Trophoblast cell (in vitro differentiated cells and primary cell): ENCODE data around the gene HMGB4. TPM values are rescaled to one million over a fixed set of nuclear protein-coding genes. Genes with fewer than 3 reads are reported as not detected.

ENCODE experiments used
- DNase-seq, 2 donors: peaks; one replicate each; pipeline ENCODE4 v3.0.0-alpha.2; 2016
- H2AFZ ChIP-seq: 2 replicates; pipeline ENCODE4 v1.6.1; 2013; ENCODE audit warnings: low read length, moderate library complexity, mild to moderate bottlenecking; ENCODE audit not compliant: insufficient read depth, poor library complexity
- H2AK5ac ChIP-seq: 2 replicates; pipeline ENCODE4 v1.6.1; 2013; ENCODE audit warnings: mild to moderate bottlenecking, low read length
- H2BK120ac ChIP-seq: 2 replicates; pipeline ENCODE4 v1.6.1; 2013; ENCODE audit warnings: low read length, mild to moderate bottlenecking, moderate library complexity; ENCODE audit not compliant: insufficient read depth, poor library complexity
- H2BK12ac ChIP-seq: 2 replicates; pipeline ENCODE4 v1.6.1; 2013; ENCODE audit warnings: mild to moderate bottlenecking, low read length, moderate library complexity
- H2BK5ac ChIP-seq: 2 replicates; pipeline ENCODE4 v1.6.1; 2013; ENCODE audit warnings: low read length, low read depth, moderate library complexity, mild to moderate bottlenecking; ENCODE audit not compliant: poor library complexity
- H3K14ac ChIP-seq: 2 replicates; pipeline ENCODE4 v1.6.1; 2013; ENCODE audit warnings: mild to moderate bottlenecking, low read length
- H3K18ac ChIP-seq: 2 replicates; pipeline ENCODE4 v1.6.1; 2013; ENCODE audit warnings: mild to moderate bottlenecking, low read length
- H3K23ac ChIP-seq: 2 replicates; pipeline ENCODE4 v1.6.1; 2013; ENCODE audit warnings: low read length
- H3K27ac ChIP-seq: 2 replicates; pipeline ENCODE4 v1.5.1; 2013; ENCODE audit warnings: low read depth, mild to moderate bottlenecking, inconsistent platforms, low read length, moderate library complexity
- H3K27me3 ChIP-seq: 2 replicates; pipeline ENCODE4 v1.6.1; 2013; ENCODE audit warnings: inconsistent platforms, mild to moderate bottlenecking, low read length, moderate library complexity; ENCODE audit not compliant: insufficient read depth
- H3K36me3 ChIP-seq, 2 experiments: 1 replicate in 1 of 2; 2 replicates in 1 of 2; pipeline ENCODE4 v1.6.1; 2013; ENCODE audit warnings: low read length in 2 of 2, mild to moderate bottlenecking in 2 of 2, moderate library complexity in 1 of 2; ENCODE audit not compliant: insufficient read depth in 2 of 2, control insufficient read depth in 1 of 2
- H3K4ac ChIP-seq: 2 replicates; pipeline ENCODE4 v1.6.1; 2013; ENCODE audit warnings: low read depth, mild to moderate bottlenecking, low read length, moderate library complexity
- H3K4me1 ChIP-seq, 2 experiments: 1 replicate in 1 of 2; 2 replicates in 1 of 2; pipeline ENCODE4 v1.6.1; 2013; ENCODE audit warnings: low read length in 2 of 2, mild to moderate bottlenecking in 2 of 2, moderate library complexity in 1 of 2; ENCODE audit not compliant: insufficient read depth in 2 of 2, control insufficient read depth in 1 of 2
- H3K4me2 ChIP-seq: 2 replicates; pipeline ENCODE4 v1.6.1; 2013; ENCODE audit warnings: inconsistent platforms, mild to moderate bottlenecking, low read length, moderate library complexity
- H3K4me3 ChIP-seq: 2 replicates; pipeline ENCODE4 v1.5.1; 2013; ENCODE audit warnings: mild to moderate bottlenecking, low read depth, low read length, inconsistent platforms
- H3K79me1 ChIP-seq: one replicate; pipeline ENCODE4 v1.6.1; 2013; ENCODE audit warnings: low read length
- H3K79me2 ChIP-seq: 2 replicates; pipeline ENCODE4 v1.6.1; 2013; ENCODE audit warnings: low read length, mild to moderate bottlenecking; ENCODE audit not compliant: control insufficient read depth, insufficient read depth, poor library complexity
- H3K9ac ChIP-seq: 2 replicates; pipeline ENCODE4 v1.6.1; 2013; ENCODE audit warnings: mild to moderate bottlenecking, low read length
- H3K9me3 ChIP-seq: 2 replicates; pipeline ENCODE4 v1.6.1; 2013; ENCODE audit warnings: low read depth, mild to moderate bottlenecking, control low read depth, inconsistent platforms, low read length; ENCODE audit not compliant: insufficient read depth
- H4K12ac ChIP-seq: 2 replicates; pipeline ENCODE4 v1.6.1; 2013; ENCODE audit warnings: low read depth, mild to moderate bottlenecking, low read length, moderate library complexity
- H4K8ac ChIP-seq: 2 replicates; pipeline ENCODE4 v1.6.1; 2013; ENCODE audit warnings: low read depth, mild to moderate bottlenecking, low read length, moderate library complexity
- H4K91ac ChIP-seq: one replicate; pipeline ENCODE4 v1.6.1; 2013; ENCODE audit warnings: low read depth, mild to moderate bottlenecking, low read length, moderate library complexity
- WGBS: extraction: QIAGEN DNeasy Blood & Tissue Kit; methylation state at CpG from one replicate; pipeline ENCODE4 v1.1.7; 2013; ENCODE audit warnings: missing lambda C conversion rate; ENCODE audit not compliant: insufficient read length, insufficient coverage; ENCODE audit errors: extremely low coverage; 5-methylcytosine and 5-hydroxymethylcytosine counted together
- polyA plus RNA-seq: library from polyadenylated mRNA; stranded (reverse); fragments of 200-250 nt; gene quantifications from 2 replicates; pipeline ENCODE4 v1.2.3, GENCODE V29; 2013

The HMGB4 gene, protein sequence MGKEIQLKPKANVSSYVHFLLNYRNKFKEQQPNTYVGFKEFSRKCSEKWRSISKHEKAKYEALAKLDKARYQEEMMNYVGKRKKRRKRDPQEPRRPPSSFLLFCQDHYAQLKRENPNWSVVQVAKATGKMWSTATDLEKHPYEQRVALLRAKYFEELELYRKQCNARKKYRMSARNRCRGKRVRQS
- polyA plus RNA-seq: not detected in 2 replicates

GRCh38 chr1:33863779-33864178, at the start of gene HMGB4:
HMGB4 (plus strand) TSS chr1:33864079; CDS start chr1:33864192, 113 bp downstream.
- Histone ChIP-seq H3K14ac (no peak within 1 kb of the TSS), H2AFZ (no peak within 1 kb of the TSS), H3K79me1 (no peaks in the 10 kb centered on the region), H3K27me3 (no peaks in the 10 kb centered on the region), H3K4me3 (no peak within 1 kb of the TSS), H2BK12ac (no peak within 1 kb of the TSS), H4K12ac (no peak within 1 kb of the TSS), H3K27ac (no peak within 1 kb of the TSS), H3K9ac (no peak within 1 kb of the TSS), H3K18ac (no peak within 1 kb of the TSS), H3K9me3 (no peaks in the 10 kb centered on the region), H4K8ac (no peak within 1 kb of the TSS), H3K4me1 (no peaks in the 10 kb centered on the region), H3K79me2 (no peaks in the 10 kb centered on the region), H3K36me3 (no peaks in the 10 kb centered on the region), H4K91ac (no peak within 1 kb of the TSS), H2BK120ac (no peak within 1 kb of the TSS), H3K4me2 (no peak within 1 kb of the TSS), H2BK5ac (no peak within 1 kb of the TSS), H3K23ac (no peak within 1 kb of the TSS), H2AK5ac (no peak within 1 kb of the TSS), H3K4ac (no peak within 1 kb of the TSS)
- no peak for DNase-seq
- WGBS: no CpG with 5 or more reads among the region's 3 CpGs

GRCh38 chr1:33814166-33814565, 49.7 kb upstream of the HMGB4 start:
- H3K4me2 ChIP-seq: no peak overlapping the region
- no peak overlapping the region for H3K23ac ChIP-seq
- H2BK5ac ChIP-seq: no peak overlapping the region
- H3K4me3 ChIP-seq: no peak overlapping the region
- no peak overlapping the region for H2AK5ac ChIP-seq
- H3K9ac ChIP-seq: no peak overlapping the region
- H3K18ac ChIP-seq: no peak overlapping the region
- no peak overlapping the region for H4K91ac ChIP-seq
- H4K12ac ChIP-seq: no peak overlapping the region
- no peaks in the 10 kb centered on the region for H3K9me3 ChIP-seq
- no CpG with 5 or more reads among the region's 2 CpGs for WGBS
- H3K79me2 ChIP-seq: no peaks in the 10 kb centered on the region
- no peaks in the 10 kb centered on the region for H3K4me1 ChIP-seq
- H4K8ac ChIP-seq: no peak overlapping the region
- H2BK12ac ChIP-seq: no peak overlapping the region
- peak in 1 of 2 donors; percentile 36 for DNase-seq
- H3K27ac ChIP-seq: no peak overlapping the region
- H2BK120ac ChIP-seq: no peak overlapping the region
- no peaks in the 10 kb centered on the region for H3K27me3 ChIP-seq
- no peak overlapping the region for H2AFZ ChIP-seq
- H3K4ac ChIP-seq: no peak overlapping the region
- no peaks in the 10 kb centered on the region for H3K36me3 ChIP-seq
- H3K79me1 ChIP-seq: no peaks in the 10 kb centered on the region
- no peak overlapping the region for H3K14ac ChIP-seq

- H2BK120ac ChIP-seq: no peak overlapping the region
- no peak overlapping the region for H3K4me2 ChIP-seq
- H3K36me3 ChIP-seq: no peaks in the 10 kb centered on the region
- no peaks in the 10 kb centered on the region for H3K9me3 ChIP-seq
- no peak for DNase-seq
- no peaks in the 10 kb centered on the region for H3K4me1 ChIP-seq
- H2AK5ac ChIP-seq: no peak overlapping the region
- H3K18ac ChIP-seq: no peak overlapping the region
- H3K4me3 ChIP-seq: no peak overlapping the region
- no peaks in the 10 kb centered on the region for H3K79me2 ChIP-seq
- H4K12ac ChIP-seq: no peak overlapping the region
- no peak overlapping the region for H4K91ac ChIP-seq
- no peak overlapping the region for H3K9ac ChIP-seq
- no peaks in the 10 kb centered on the region for H3K79me1 ChIP-seq
- H3K27me3 ChIP-seq: no peaks in the 10 kb centered on the region
- H4K8ac ChIP-seq: no peak overlapping the region
- H2BK5ac ChIP-seq: no peak overlapping the region
- no peak overlapping the region for H2BK12ac ChIP-seq
- H3K27ac ChIP-seq: no peak overlapping the region
- H3K23ac ChIP-seq: no peak overlapping the region
- no peak overlapping the region for H2AFZ ChIP-seq
- no peak overlapping the region for H3K4ac ChIP-seq
- no CpG with 5 or more reads among the region's 4 CpGs for WGBS
- no peak overlapping the region for H3K14ac ChIP-seq
Observed at GRCh38 chr1:33815061-33815460, 48.8 kb upstream of the HMGB4 start.

DNA sequence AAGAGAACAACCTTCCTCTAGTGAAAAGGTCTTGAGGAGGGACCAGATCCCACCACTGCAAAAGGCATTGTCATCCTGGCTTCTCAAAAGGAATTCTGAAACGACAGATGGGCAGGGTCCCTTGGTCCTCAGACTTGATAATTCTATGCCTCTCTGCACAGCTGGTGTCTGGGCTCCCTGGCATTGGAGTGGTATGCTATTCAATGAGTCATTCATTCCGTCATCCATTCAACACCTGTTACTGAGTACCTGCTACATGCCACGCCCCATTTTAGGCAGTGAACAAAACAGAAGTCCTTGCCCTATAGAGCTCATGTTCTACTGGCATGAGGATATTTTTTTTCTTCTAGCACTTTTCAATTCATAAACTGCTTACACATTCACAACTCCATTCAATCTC, 45.8 kb upstream of the HMGB4 start:
- H3K79me1 ChIP-seq: no peaks in the 10 kb centered on the region
- H3K4me3 ChIP-seq: no peak overlapping the region
- no peak overlapping the region for H4K8ac ChIP-seq
- H3K9ac ChIP-seq: no peak overlapping the region
- no peaks in the 10 kb centered on the region for H3K4me1 ChIP-seq
- no peak overlapping the region for H4K12ac ChIP-seq
- no peak overlapping the region for H2AFZ ChIP-seq
- H2BK5ac ChIP-seq: no peak overlapping the region
- H2AK5ac ChIP-seq: no peak overlapping the region
- H3K14ac ChIP-seq: no peak overlapping the region
- no peaks in the 10 kb centered on the region for H3K9me3 ChIP-seq
- no peak overlapping the region for H3K27ac ChIP-seq
- DNase-seq: no peak
- H2BK12ac ChIP-seq: no peak overlapping the region
- no peaks in the 10 kb centered on the region for H3K79me2 ChIP-seq
- H3K18ac ChIP-seq: no peak overlapping the region
- no peak overlapping the region for H4K91ac ChIP-seq
- H3K27me3 ChIP-seq: no peaks in the 10 kb centered on the region
- no CpG with 5 or more reads among the region's 3 CpGs for WGBS
- no peak overlapping the region for H2BK120ac ChIP-seq
- H3K36me3 ChIP-seq: no peaks in the 10 kb centered on the region
- H3K4me2 ChIP-seq: no peak overlapping the region
- H3K4ac ChIP-seq: no peak overlapping the region
- H3K23ac ChIP-seq: no peak overlapping the region
